H9 (cell line): Measurements from ENCODE around the gene SRD5A3. TPM values are rescaled to one million over a fixed set of nuclear protein-coding genes. Genes with fewer than 3 reads are reported as not detected.

Source experiments
- DNase-seq: peaks from one replicate; pipeline ENCODE4 v3.0.0-alpha.2; 2017
- H2AFZ ChIP-seq: one replicate; pipeline ENCODE4 v1.6.1; 2013; ENCODE audit warnings: mild to moderate bottlenecking, low read length, control low read depth, moderate library complexity
- H2AK5ac ChIP-seq: 2 replicates; pipeline ENCODE4 v1.6.1; 2013; ENCODE audit warnings: low read length, control low read depth, mixed read lengths; ENCODE audit not compliant: insufficient read length
- H2BK120ac ChIP-seq: one replicate; pipeline ENCODE4 v1.6.1; 2013; ENCODE audit warnings: low read depth, mild to moderate bottlenecking, low read length, control low read depth, inconsistent platforms; ENCODE audit not compliant: poor library complexity, severe bottlenecking
- H2BK12ac ChIP-seq: 2 replicates; pipeline ENCODE4 v1.6.1; 2013; ENCODE audit warnings: low read length, control low read depth, mixed read lengths, low read depth; ENCODE audit not compliant: insufficient read length
- H2BK15ac ChIP-seq: 2 replicates; pipeline ENCODE4 v1.6.1; 2013; ENCODE audit warnings: low read depth, low read length, control low read depth
- H2BK20ac ChIP-seq: one replicate; pipeline ENCODE4 v1.6.1; 2013; ENCODE audit warnings: low read depth, mild to moderate bottlenecking, low read length, control low read depth, inconsistent platforms; ENCODE audit not compliant: poor library complexity, severe bottlenecking
- H2BK5ac ChIP-seq: 2 replicates; pipeline ENCODE4 v1.6.1; 2013; ENCODE audit warnings: low read length, control low read depth, mixed read lengths; ENCODE audit not compliant: insufficient read length
- H3K14ac ChIP-seq: 2 replicates; pipeline ENCODE4 v1.6.1; 2013; ENCODE audit warnings: low read length, control low read depth; ENCODE audit not compliant: insufficient read depth
- H3K18ac ChIP-seq: 2 replicates; pipeline ENCODE4 v1.6.1; 2013; ENCODE audit warnings: low read depth, mild to moderate bottlenecking, mixed read lengths, low read length, control low read depth; ENCODE audit not compliant: insufficient read length
- H3K23ac ChIP-seq: 2 replicates; pipeline ENCODE4 v1.6.1; 2013; ENCODE audit warnings: low read length, control low read depth, mixed read lengths, low read depth; ENCODE audit not compliant: insufficient read length
- H3K23me2 ChIP-seq: 2 replicates; pipeline ENCODE4 v1.6.1; 2013; ENCODE audit warnings: low read depth, mild to moderate bottlenecking, mixed read lengths, low read length, control low read depth; ENCODE audit not compliant: insufficient read length, poor library complexity, severe bottlenecking
- H3K27ac ChIP-seq: 2 replicates; pipeline ENCODE4 v1.5.1; 2013; ENCODE audit warnings: low read length, control low read depth, mixed read lengths, low read depth; ENCODE audit not compliant: insufficient read length
- H3K27me3 ChIP-seq: 2 replicates; pipeline ENCODE4 v1.6.1; 2013; ENCODE audit warnings: low read length, control low read depth, inconsistent platforms; ENCODE audit not compliant: insufficient read depth
- H3K4ac ChIP-seq: 2 replicates; pipeline ENCODE4 v1.6.1; 2013; ENCODE audit warnings: low read depth, mild to moderate bottlenecking, control low read depth, inconsistent platforms, low read length, moderate library complexity
- H3K4me1 ChIP-seq: 2 replicates; pipeline ENCODE4 v1.6.1; 2013; ENCODE audit warnings: low read length, control low read depth, inconsistent platforms; ENCODE audit not compliant: insufficient read depth
- H3K4me2 ChIP-seq: 2 replicates; pipeline ENCODE4 v1.6.1; 2013; ENCODE audit warnings: low read length, control low read depth, mixed read lengths; ENCODE audit not compliant: insufficient read length, insufficient read depth
- H3K56ac ChIP-seq: 2 replicates; pipeline ENCODE4 v1.6.1; 2013; ENCODE audit warnings: low read depth, mild to moderate bottlenecking, mixed read lengths, low read length, control low read depth; ENCODE audit not compliant: insufficient read length
- H3K79me1 ChIP-seq: 2 replicates; pipeline ENCODE4 v1.6.1; 2013; ENCODE audit warnings: low read depth, mild to moderate bottlenecking, moderate library complexity, low read length, control low read depth, inconsistent platforms; ENCODE audit not compliant: insufficient read depth, poor library complexity, severe bottlenecking
- H3K79me2 ChIP-seq: 2 replicates; pipeline ENCODE4 v1.6.1; 2013; ENCODE audit warnings: low read length, control low read depth, inconsistent platforms; ENCODE audit not compliant: insufficient read depth
- H3K9ac ChIP-seq: 2 replicates; pipeline ENCODE4 v1.6.1; 2013; ENCODE audit warnings: low read length, control low read depth, mixed read lengths; ENCODE audit not compliant: insufficient read length; ENCODE audit errors: extremely low read depth
- H3K9me3 ChIP-seq: one replicate; pipeline ENCODE4 v1.6.1; 2013; ENCODE audit warnings: low read depth, low read length, inconsistent platforms; ENCODE audit not compliant: control insufficient read depth
- H3T11ph ChIP-seq: one replicate; pipeline ENCODE4 v1.6.1; 2013; ENCODE audit warnings: mild to moderate bottlenecking, low read length, control low read depth, inconsistent platforms
- H4K20me1 ChIP-seq: one replicate; pipeline ENCODE4 v1.6.1; 2013; ENCODE audit not compliant: control insufficient read depth, insufficient read length, insufficient read depth
- H4K5ac ChIP-seq: 2 replicates; pipeline ENCODE4 v1.6.1; 2013; ENCODE audit warnings: low read depth, mild to moderate bottlenecking, mixed read lengths, low read length, control low read depth; ENCODE audit not compliant: insufficient read length
- H4K8ac ChIP-seq: replicated peaks from 2 replicates; pipeline ENCODE4 v1.6.1; 2013; ENCODE audit warnings: low read length, control low read depth, mixed read lengths, low read depth; ENCODE audit not compliant: insufficient read length
- H4K91ac ChIP-seq: 2 replicates; pipeline ENCODE4 v1.6.1; 2013; ENCODE audit warnings: low read depth, mild to moderate bottlenecking, moderate library complexity, mixed read lengths, low read length, control low read depth; ENCODE audit not compliant: insufficient read length
- H3K27ac Mint-ChIP-seq, 3 experiments: 2 replicates in 2 of 3; 3 replicates in 1 of 3; pipeline ENCODE4 v1.8.0; 2020 to 2021; ENCODE audit warnings: mixed read lengths in 3 of 3, mild to moderate bottlenecking in 1 of 3, moderate library complexity in 1 of 3
- H3K27me3 Mint-ChIP-seq: 2 replicates; pipeline ENCODE4 v1.8.0; 2021; ENCODE audit warnings: low read depth, mild to moderate bottlenecking, moderate library complexity, mixed read lengths
- H3K36me3 Mint-ChIP-seq, 3 experiments: 2 replicates in 2 of 3; 3 replicates in 1 of 3; pipeline ENCODE4 v1.8.0; 2020 to 2021; ENCODE audit warnings: low read depth in 3 of 3, mixed read lengths in 3 of 3; ENCODE audit not compliant: insufficient read depth in 1 of 3
- H3K4me1 Mint-ChIP-seq, 2 experiments: 2 replicates each; pipeline ENCODE4 v1.8.0; 2020; ENCODE audit warnings: mixed read lengths in 2 of 2
- H3K4me3 Mint-ChIP-seq, 2 experiments: 2 replicates in 1 of 2; 3 replicates in 1 of 2; pipeline ENCODE4 v1.8.0; 2020 to 2021; ENCODE audit warnings: mild to moderate bottlenecking in 2 of 2, mixed read lengths in 2 of 2, moderate library complexity in 1 of 2
- H3K9me3 Mint-ChIP-seq, 2 experiments: 2 replicates in 1 of 2; 3 replicates in 1 of 2; pipeline ENCODE4 v1.8.0; 2020; ENCODE audit warnings: mild to moderate bottlenecking in 2 of 2, mixed read lengths in 2 of 2, moderate library complexity in 1 of 2
- WGBS: extraction: QIAGEN DNeasy Blood & Tissue Kit; methylation state at CpG from one replicate; pipeline ENCODE4 v1.1.7; 2013; ENCODE audit warnings: missing lambda C conversion rate, low lambda C conversion rate, mixed read lengths; ENCODE audit not compliant: insufficient read length; ENCODE audit errors: extremely low coverage; 5-methylcytosine and 5-hydroxymethylcytosine counted together
- total RNA-seq: library from RNA; stranded (reverse); gene quantifications from 2 replicates; pipeline ENCODE4 v1.2.1, GENCODE V29; 2021
- TF ChIP-seq, protein P1 (sequence below): fragments of 200-600 bp; sonication (generic); conservative IDR thresholded peaks from 3 replicates; pipeline ENCODE4 v1.8.0; 2021; ENCODE audit warnings: antibody characterized with exemption, mild to moderate bottlenecking

SRD5A3 gene
- total RNA-seq, 1 experiment from 2014 or later, result 35.0 TPM

DNA sequence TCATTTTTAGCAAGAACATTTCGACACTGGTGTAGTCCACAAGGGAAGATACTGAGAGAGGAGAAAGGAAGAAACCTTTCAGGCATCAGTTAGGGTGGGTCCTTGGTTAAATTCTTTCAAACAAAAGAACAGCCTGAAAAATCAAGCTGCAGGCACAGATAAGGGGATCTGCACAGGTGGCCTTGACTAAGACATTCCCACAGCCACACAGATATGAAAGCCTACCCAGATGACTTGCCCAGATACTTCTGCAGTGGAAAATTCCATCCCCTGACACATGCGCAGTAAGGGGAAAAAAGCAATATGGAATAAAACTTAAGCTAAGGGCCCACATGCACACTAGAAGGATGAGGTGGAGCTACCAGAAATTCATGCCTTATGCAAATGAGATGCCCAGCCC lies 40.8 kb downstream of the SRD5A3 start:
- H3K27me3 Mint-ChIP-seq, result no peaks in the 10 kb centered on the region
- Histone ChIP-seq H3K9ac (no peak overlapping the region), H4K8ac (no peak overlapping the region), H3K18ac (no peak overlapping the region), H2AFZ (no peak overlapping the region), H2BK12ac (no peak overlapping the region), H3K23ac (no peak overlapping the region), H2BK5ac (no peak overlapping the region), H3K14ac (no peak overlapping the region), H2BK20ac (no peak overlapping the region), H2AK5ac (no peak overlapping the region), H3K56ac (no peak overlapping the region), H3K79me2 (no peaks in the 10 kb centered on the region), H3T11ph (no peak overlapping the region), H4K5ac (no peak overlapping the region), H2BK120ac (no peak overlapping the region), H3K27ac (no peak overlapping the region), H3K79me1 (no peaks in the 10 kb centered on the region), H3K4me1 (no peaks in the 10 kb centered on the region), H3K4me2 (no peak overlapping the region), H2BK15ac (no peak overlapping the region), H4K20me1 (no peaks in the 10 kb centered on the region), H3K23me2 (no peaks in the 10 kb centered on the region), H3K4ac (no peak overlapping the region), H4K91ac (no peak overlapping the region), H3K9me3 (no peaks in the 10 kb centered on the region), H3K27me3 (no peaks in the 10 kb centered on the region)
- H3K36me3 Mint-ChIP-seq, result no peaks in the 10 kb centered on the region
- H3K4me1 Mint-ChIP-seq, result peaks cover 5 to 9% of the 10 kb centered on the region in 2 experiments
- no peak overlapping the region for H3K4me3 Mint-ChIP-seq
- no peak overlapping the region for H3K27ac Mint-ChIP-seq
- no peak for DNase-seq
- H3K9me3 Mint-ChIP-seq, result no peaks in the 10 kb centered on the region
- TF ChIP-seq, protein P1, sequence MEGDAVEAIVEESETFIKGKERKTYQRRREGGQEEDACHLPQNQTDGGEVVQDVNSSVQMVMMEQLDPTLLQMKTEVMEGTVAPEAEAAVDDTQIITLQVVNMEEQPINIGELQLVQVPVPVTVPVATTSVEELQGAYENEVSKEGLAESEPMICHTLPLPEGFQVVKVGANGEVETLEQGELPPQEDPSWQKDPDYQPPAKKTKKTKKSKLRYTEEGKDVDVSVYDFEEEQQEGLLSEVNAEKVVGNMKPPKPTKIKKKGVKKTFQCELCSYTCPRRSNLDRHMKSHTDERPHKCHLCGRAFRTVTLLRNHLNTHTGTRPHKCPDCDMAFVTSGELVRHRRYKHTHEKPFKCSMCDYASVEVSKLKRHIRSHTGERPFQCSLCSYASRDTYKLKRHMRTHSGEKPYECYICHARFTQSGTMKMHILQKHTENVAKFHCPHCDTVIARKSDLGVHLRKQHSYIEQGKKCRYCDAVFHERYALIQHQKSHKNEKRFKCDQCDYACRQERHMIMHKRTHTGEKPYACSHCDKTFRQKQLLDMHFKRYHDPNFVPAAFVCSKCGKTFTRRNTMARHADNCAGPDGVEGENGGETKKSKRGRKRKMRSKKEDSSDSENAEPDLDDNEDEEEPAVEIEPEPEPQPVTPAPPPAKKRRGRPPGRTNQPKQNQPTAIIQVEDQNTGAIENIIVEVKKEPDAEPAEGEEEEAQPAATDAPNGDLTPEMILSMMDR, result no peak
- no CpG with 5 or more reads among the region's 2 CpGs for WGBS
